H9 (cell line): Measurements from ENCODE around the gene STK11IP. TPM values are rescaled to one million over a fixed set of nuclear protein-coding genes. Genes with fewer than 3 reads are reported as not detected.

Experiments
- DNase-seq: peaks from one replicate; pipeline ENCODE4 v3.0.0-alpha.2; 2017
- H2AFZ ChIP-seq: one replicate; pipeline ENCODE4 v1.6.1; 2013; ENCODE audit warnings: mild to moderate bottlenecking, low read length, control low read depth, moderate library complexity
- H2AK5ac ChIP-seq: 2 replicates; pipeline ENCODE4 v1.6.1; 2013; ENCODE audit warnings: low read length, control low read depth, mixed read lengths; ENCODE audit not compliant: insufficient read length
- H2BK120ac ChIP-seq: one replicate; pipeline ENCODE4 v1.6.1; 2013; ENCODE audit warnings: low read depth, mild to moderate bottlenecking, low read length, control low read depth, inconsistent platforms; ENCODE audit not compliant: poor library complexity, severe bottlenecking
- H2BK12ac ChIP-seq: 2 replicates; pipeline ENCODE4 v1.6.1; 2013; ENCODE audit warnings: low read length, control low read depth, mixed read lengths, low read depth; ENCODE audit not compliant: insufficient read length
- H2BK15ac ChIP-seq: 2 replicates; pipeline ENCODE4 v1.6.1; 2013; ENCODE audit warnings: low read depth, low read length, control low read depth
- H2BK20ac ChIP-seq: one replicate; pipeline ENCODE4 v1.6.1; 2013; ENCODE audit warnings: low read depth, mild to moderate bottlenecking, low read length, control low read depth, inconsistent platforms; ENCODE audit not compliant: poor library complexity, severe bottlenecking
- H2BK5ac ChIP-seq: 2 replicates; pipeline ENCODE4 v1.6.1; 2013; ENCODE audit warnings: low read length, control low read depth, mixed read lengths; ENCODE audit not compliant: insufficient read length
- H3K14ac ChIP-seq: 2 replicates; pipeline ENCODE4 v1.6.1; 2013; ENCODE audit warnings: low read length, control low read depth; ENCODE audit not compliant: insufficient read depth
- H3K18ac ChIP-seq: 2 replicates; pipeline ENCODE4 v1.6.1; 2013; ENCODE audit warnings: low read depth, mild to moderate bottlenecking, mixed read lengths, low read length, control low read depth; ENCODE audit not compliant: insufficient read length
- H3K23ac ChIP-seq: 2 replicates; pipeline ENCODE4 v1.6.1; 2013; ENCODE audit warnings: low read length, control low read depth, mixed read lengths, low read depth; ENCODE audit not compliant: insufficient read length
- H3K23me2 ChIP-seq: 2 replicates; pipeline ENCODE4 v1.6.1; 2013; ENCODE audit warnings: low read depth, mild to moderate bottlenecking, mixed read lengths, low read length, control low read depth; ENCODE audit not compliant: insufficient read length, poor library complexity, severe bottlenecking
- H3K27ac ChIP-seq: 2 replicates; pipeline ENCODE4 v1.5.1; 2013; ENCODE audit warnings: low read length, control low read depth, mixed read lengths, low read depth; ENCODE audit not compliant: insufficient read length
- H3K27me3 ChIP-seq: 2 replicates; pipeline ENCODE4 v1.6.1; 2013; ENCODE audit warnings: low read length, control low read depth, inconsistent platforms; ENCODE audit not compliant: insufficient read depth
- H3K4ac ChIP-seq: 2 replicates; pipeline ENCODE4 v1.6.1; 2013; ENCODE audit warnings: low read depth, mild to moderate bottlenecking, control low read depth, inconsistent platforms, low read length, moderate library complexity
- H3K4me1 ChIP-seq: 2 replicates; pipeline ENCODE4 v1.6.1; 2013; ENCODE audit warnings: low read length, control low read depth, inconsistent platforms; ENCODE audit not compliant: insufficient read depth
- H3K4me2 ChIP-seq: 2 replicates; pipeline ENCODE4 v1.6.1; 2013; ENCODE audit warnings: low read length, control low read depth, mixed read lengths; ENCODE audit not compliant: insufficient read length, insufficient read depth
- H3K56ac ChIP-seq: 2 replicates; pipeline ENCODE4 v1.6.1; 2013; ENCODE audit warnings: low read depth, mild to moderate bottlenecking, mixed read lengths, low read length, control low read depth; ENCODE audit not compliant: insufficient read length
- H3K79me1 ChIP-seq: 2 replicates; pipeline ENCODE4 v1.6.1; 2013; ENCODE audit warnings: low read depth, mild to moderate bottlenecking, moderate library complexity, low read length, control low read depth, inconsistent platforms; ENCODE audit not compliant: insufficient read depth, poor library complexity, severe bottlenecking
- H3K79me2 ChIP-seq: 2 replicates; pipeline ENCODE4 v1.6.1; 2013; ENCODE audit warnings: low read length, control low read depth, inconsistent platforms; ENCODE audit not compliant: insufficient read depth
- H3K9ac ChIP-seq: 2 replicates; pipeline ENCODE4 v1.6.1; 2013; ENCODE audit warnings: low read length, control low read depth, mixed read lengths; ENCODE audit not compliant: insufficient read length; ENCODE audit errors: extremely low read depth
- H3K9me3 ChIP-seq: one replicate; pipeline ENCODE4 v1.6.1; 2013; ENCODE audit warnings: low read depth, low read length, inconsistent platforms; ENCODE audit not compliant: control insufficient read depth
- H3T11ph ChIP-seq: one replicate; pipeline ENCODE4 v1.6.1; 2013; ENCODE audit warnings: mild to moderate bottlenecking, low read length, control low read depth, inconsistent platforms
- H4K20me1 ChIP-seq: one replicate; pipeline ENCODE4 v1.6.1; 2013; ENCODE audit not compliant: control insufficient read depth, insufficient read length, insufficient read depth
- H4K5ac ChIP-seq: 2 replicates; pipeline ENCODE4 v1.6.1; 2013; ENCODE audit warnings: low read depth, mild to moderate bottlenecking, mixed read lengths, low read length, control low read depth; ENCODE audit not compliant: insufficient read length
- H4K8ac ChIP-seq: replicated peaks from 2 replicates; pipeline ENCODE4 v1.6.1; 2013; ENCODE audit warnings: low read length, control low read depth, mixed read lengths, low read depth; ENCODE audit not compliant: insufficient read length
- H4K91ac ChIP-seq: 2 replicates; pipeline ENCODE4 v1.6.1; 2013; ENCODE audit warnings: low read depth, mild to moderate bottlenecking, moderate library complexity, mixed read lengths, low read length, control low read depth; ENCODE audit not compliant: insufficient read length
- H3K27ac Mint-ChIP-seq, 3 experiments: 2 replicates in 2 of 3; 3 replicates in 1 of 3; pipeline ENCODE4 v1.8.0; 2020 to 2021; ENCODE audit warnings: mixed read lengths in 3 of 3, mild to moderate bottlenecking in 1 of 3, moderate library complexity in 1 of 3
- H3K27me3 Mint-ChIP-seq: 2 replicates; pipeline ENCODE4 v1.8.0; 2021; ENCODE audit warnings: low read depth, mild to moderate bottlenecking, moderate library complexity, mixed read lengths
- H3K36me3 Mint-ChIP-seq, 3 experiments: 2 replicates in 2 of 3; 3 replicates in 1 of 3; pipeline ENCODE4 v1.8.0; 2020 to 2021; ENCODE audit warnings: low read depth in 3 of 3, mixed read lengths in 3 of 3; ENCODE audit not compliant: insufficient read depth in 1 of 3
- H3K4me1 Mint-ChIP-seq, 2 experiments: 2 replicates each; pipeline ENCODE4 v1.8.0; 2020; ENCODE audit warnings: mixed read lengths in 2 of 2
- H3K4me3 Mint-ChIP-seq, 2 experiments: 2 replicates in 1 of 2; 3 replicates in 1 of 2; pipeline ENCODE4 v1.8.0; 2020 to 2021; ENCODE audit warnings: mild to moderate bottlenecking in 2 of 2, mixed read lengths in 2 of 2, moderate library complexity in 1 of 2
- H3K9me3 Mint-ChIP-seq, 2 experiments: 2 replicates in 1 of 2; 3 replicates in 1 of 2; pipeline ENCODE4 v1.8.0; 2020; ENCODE audit warnings: mild to moderate bottlenecking in 2 of 2, mixed read lengths in 2 of 2, moderate library complexity in 1 of 2
- CTCF ChIP-seq: fragments of 200-600 bp; sonication (generic); conservative IDR thresholded peaks from 3 replicates; pipeline ENCODE4 v1.8.0; 2021; ENCODE audit warnings: antibody characterized with exemption, mild to moderate bottlenecking
- WGBS: extraction: QIAGEN DNeasy Blood & Tissue Kit; methylation state at CpG from one replicate; pipeline ENCODE4 v1.1.7; 2013; ENCODE audit warnings: missing lambda C conversion rate, low lambda C conversion rate, mixed read lengths; ENCODE audit not compliant: insufficient read length; ENCODE audit errors: extremely low coverage; 5-methylcytosine and 5-hydroxymethylcytosine counted together
- total RNA-seq: library from RNA; stranded (reverse); gene quantifications from 2 replicates; pipeline ENCODE4 v1.2.1, GENCODE V29; 2021

The STK11IP gene
- total RNA-seq, 1 experiment from 2014 or later: 31.1 TPM

DNA sequence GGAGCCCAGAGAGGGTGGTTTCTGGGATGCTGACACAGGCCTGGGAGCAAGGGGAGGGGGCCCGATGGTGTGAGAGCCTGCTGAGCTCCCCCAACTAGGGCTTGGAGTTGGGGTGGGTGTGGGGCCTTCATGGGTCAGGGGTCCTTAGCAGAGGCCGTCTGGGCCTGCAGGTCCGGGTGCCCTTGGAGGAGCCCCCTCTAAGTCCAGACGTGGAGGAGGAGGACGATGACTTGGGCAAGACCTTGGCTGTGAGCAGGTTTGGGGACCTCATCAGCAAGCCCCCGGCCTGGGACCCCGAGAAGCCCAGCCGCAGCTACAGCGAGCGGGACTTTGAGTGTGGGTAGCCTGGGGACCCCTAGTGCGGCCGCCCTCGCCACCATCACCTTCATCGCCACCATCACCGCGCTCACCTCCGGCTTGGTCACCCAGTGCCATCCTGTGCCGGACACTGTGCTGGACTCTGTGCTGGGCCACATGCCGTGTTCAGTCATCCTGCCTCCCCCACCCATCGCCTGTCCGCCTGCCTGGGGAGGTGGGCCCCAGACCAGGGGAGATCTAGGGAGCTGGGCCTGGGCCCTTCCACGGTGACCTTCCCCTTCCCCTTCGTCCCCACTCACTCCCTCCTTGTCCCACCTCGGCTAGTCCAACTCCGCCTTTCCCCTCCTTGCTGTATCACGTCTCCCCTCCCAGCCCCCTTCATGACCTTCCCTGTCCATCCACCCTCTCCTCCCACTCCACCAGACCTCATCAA is 30.8 kb downstream of the STK11IP start:
- H2BK20ac ChIP-seq: no peak overlapping the region
- H3K27ac Mint-ChIP-seq: no peak overlapping the region
- peaks cover 6 to 17% of the 10 kb centered on the region in 2 experiments for H3K4me1 Mint-ChIP-seq
- H4K91ac ChIP-seq: no peak overlapping the region
- H2AK5ac ChIP-seq: no peak overlapping the region
- H3K79me2 ChIP-seq: no peaks in the 10 kb centered on the region
- no peak overlapping the region for H2BK5ac ChIP-seq
- H2BK15ac ChIP-seq: no peak overlapping the region
- H4K8ac ChIP-seq: no peak overlapping the region
- H3K18ac ChIP-seq: no peak overlapping the region
- peaks cover 0 to 10% (median 5%) of the 10 kb centered on the region in 3 experiments; a peak in 5 of 7 replicates for H3K36me3 Mint-ChIP-seq
- H3K9ac ChIP-seq: no peak overlapping the region
- no peak for DNase-seq
- no peak overlapping the region for H3K23ac ChIP-seq
- no peaks in the 10 kb centered on the region for H3K9me3 ChIP-seq
- no peak for TF ChIP-seq CTCF
- H3K4me1 ChIP-seq: 0 out of 2 replicates have a peak, but pooled peaks cover 3% of the 10 kb centered on the region
- H3K27me3 Mint-ChIP-seq: peaks cover 21% of the 10 kb centered on the region
- no peak overlapping the region for H3K4ac ChIP-seq
- H2AFZ ChIP-seq: no peak overlapping the region
- no peak overlapping the region for H3K14ac ChIP-seq
- no peaks in the 10 kb centered on the region for H3K23me2 ChIP-seq
- H3K4me3 Mint-ChIP-seq: peak overlapping the region; percentile 57 to 75
- no peak overlapping the region for H4K5ac ChIP-seq
- no CpG with 5 or more reads among the region's 26 CpGs for WGBS
- no peaks in the 10 kb centered on the region for H3K27me3 ChIP-seq
- no peaks in the 10 kb centered on the region for H4K20me1 ChIP-seq
- no peak overlapping the region for H3K27ac ChIP-seq
- no peaks in the 10 kb centered on the region for H3K79me1 ChIP-seq
- no peak overlapping the region for H2BK12ac ChIP-seq
- H2BK120ac ChIP-seq: no peak overlapping the region
- no peaks in the 10 kb centered on the region; a peak in 1 of 5 replicates for H3K9me3 Mint-ChIP-seq
- H3T11ph ChIP-seq: no peak overlapping the region
- H3K4me2 ChIP-seq: peak overlapping the region; percentile 35
- H3K56ac ChIP-seq: no peak overlapping the region
